GM23338 (cell line): ENCODE results near the gene PTPRC. TPM values are rescaled to one million over a fixed set of nuclear protein-coding genes. Genes with fewer than 3 reads are reported as not detected.
A peak's percentile ranks its signal among the peaks of the same experiment; 100 is the strongest.

Source experiments
- ATAC-seq: fragments of 200-7000 bp; cut with Tn5 transposase; 3 replicates; pipeline ENCODE4 v1.9.1; 2020
- DNase-seq: peaks from one replicate; pipeline ENCODE4 v3.0.0-alpha.2; 2015; ENCODE audit warnings: low spot score
- H2AFZ ChIP-seq: fragments of 200-600 bp; sonication (generic); 2 replicates; pipeline ENCODE4 v1.8.0; 2016; ENCODE audit warnings: antibody characterized with exemption, mild to moderate bottlenecking, moderate library complexity
- H3F3A ChIP-seq: fragments of 200-600 bp; sonication (generic); replicated peaks from 2 replicates; pipeline ENCODE4 v1.8.0; 2017; ENCODE audit warnings: antibody characterized with exemption, mixed run types, low read depth
- H3K27ac ChIP-seq: fragments of 200-600 bp; sonication (generic); 2 replicates; pipeline ENCODE4 v1.6.1; 2016; ENCODE audit warnings: low read depth
- H3K27me3 ChIP-seq: fragments of 200-600 bp; sonication (generic); 2 replicates; pipeline ENCODE4 v1.8.0; 2016; ENCODE audit warnings: mild to moderate bottlenecking, mixed run types, moderate library complexity; ENCODE audit not compliant: insufficient read depth
- H3K36me3 ChIP-seq: fragments of 200-600 bp; sonication (generic); 2 replicates; pipeline ENCODE4 v1.8.0; 2016; ENCODE audit warnings: mild to moderate bottlenecking; ENCODE audit not compliant: insufficient read depth
- H3K4me1 ChIP-seq: fragments of 200-600 bp; sonication (generic); 2 replicates; pipeline ENCODE4 v1.8.0; 2016; ENCODE audit warnings: mild to moderate bottlenecking, moderate library complexity; ENCODE audit not compliant: insufficient read depth
- H3K4me2 ChIP-seq: fragments of 200-600 bp; sonication (generic); 2 replicates; pipeline ENCODE4 v1.7.1; 2017; ENCODE audit warnings: mixed run types
- H3K4me3 ChIP-seq: fragments of 200-600 bp; sonication (generic); 2 replicates; pipeline ENCODE4 v1.6.1; 2016; ENCODE audit warnings: mixed run types
- H3K79me2 ChIP-seq: fragments of 200-600 bp; sonication (generic); replicated peaks from 2 replicates; pipeline ENCODE4 v1.8.0; 2017; ENCODE audit warnings: mild to moderate bottlenecking; ENCODE audit not compliant: insufficient read depth
- H3K9me2 ChIP-seq: fragments of 200-600 bp; sonication (generic); 2 replicates; pipeline ENCODE4 v1.8.0; 2017; ENCODE audit not compliant: insufficient read depth
- H4K20me1 ChIP-seq: fragments of 200-600 bp; sonication (generic); replicated peaks from 2 replicates; pipeline ENCODE4 v1.8.0; 2017; ENCODE audit warnings: mild to moderate bottlenecking; ENCODE audit not compliant: insufficient read depth
- H3K27ac Mint-ChIP-seq: 2 replicates; pipeline ENCODE4 v1.8.0; 2020; ENCODE audit warnings: inconsistent platforms, mild to moderate bottlenecking, moderate library complexity, mixed read lengths
- H3K27me3 Mint-ChIP-seq: 3 replicates; pipeline ENCODE4 v1.8.0; 2022; ENCODE audit warnings: low read depth, mild to moderate bottlenecking, moderate library complexity, mixed read lengths, inconsistent platforms; ENCODE audit not compliant: insufficient read depth, poor library complexity
- H3K36me3 Mint-ChIP-seq: 3 replicates; pipeline ENCODE4 v1.8.0; 2021; ENCODE audit warnings: low read depth, mild to moderate bottlenecking, inconsistent platforms, moderate library complexity, mixed read lengths
- H3K4me1 Mint-ChIP-seq: 3 replicates; pipeline ENCODE4 v1.8.0; 2020; ENCODE audit warnings: mild to moderate bottlenecking, inconsistent platforms, mixed read lengths
- H3K4me3 Mint-ChIP-seq: 3 replicates; pipeline ENCODE4 v1.8.0; 2021; ENCODE audit warnings: moderate library complexity, mild to moderate bottlenecking, inconsistent platforms, mixed read lengths
- H3K9me3 Mint-ChIP-seq: 3 replicates; pipeline ENCODE4 v1.8.0; 2020; ENCODE audit warnings: moderate library complexity, mild to moderate bottlenecking, inconsistent platforms, mixed read lengths
- CREB1 ChIP-seq: fragments of 250-450 bp; sonication (Bioruptor Pico); IDR thresholded peaks from 2 replicates; pipeline ENCODE4 v1.5.0; 2020; ENCODE audit warnings: low read depth, mild to moderate bottlenecking, moderate library complexity
- ETS1 ChIP-seq: IDR thresholded peaks from 2 replicates; pipeline ENCODE4 v1.6.1; 2016; ENCODE audit warnings: antibody characterized with exemption
- EZH2 ChIP-seq: fragments of 200-600 bp; sonication (generic); IDR thresholded peaks from one replicate; pipeline ENCODE4 v1.8.0; 2017; ENCODE audit warnings: antibody characterized with exemption, mild to moderate bottlenecking, low read depth; ENCODE audit not compliant: unreplicated experiment
- EZH2phosphoT487 ChIP-seq: fragments of 200-600 bp; sonication (generic); IDR thresholded peaks from one replicate; pipeline ENCODE4 v1.8.1; 2018; ENCODE audit warnings: antibody characterized with exemption; ENCODE audit not compliant: unreplicated experiment
- JUNB ChIP-seq: IDR thresholded peaks from one replicate; pipeline ENCODE4 v1.6.1; 2016; ENCODE audit warnings: antibody characterized with exemption; ENCODE audit not compliant: unreplicated experiment
- NANOG ChIP-seq: IDR thresholded peaks from 2 replicates; pipeline ENCODE4 v1.6.1; 2016; ENCODE audit warnings: antibody characterized with exemption, borderline replicate concordance
- REST ChIP-seq: IDR thresholded peaks from one replicate; pipeline ENCODE4 v1.6.1; 2018; ENCODE audit warnings: antibody characterized with exemption; ENCODE audit not compliant: unreplicated experiment
- ZNF114 ChIP-seq: fragments of 250-450 bp; sonication (Bioruptor Pico); IDR thresholded peaks from 2 replicates; pipeline ENCODE4 v1.5.0; 2020; ENCODE audit warnings: mild to moderate bottlenecking, moderate library complexity
- polyA plus RNA-seq: library from polyadenylated mRNA; unstranded; fragments of >200 nt; fragmentation: Nextera tagmentation; extraction: Ambion mirVana; gene quantifications from 2 replicates; pipeline ENCODE4 v1.2.1, GENCODE V29; 2016
- total RNA-seq: library from RNA; depleted of rRNA; stranded (reverse); fragments of >200 nt; shearing (Covaris generic); gene quantifications from 2 replicates; pipeline ENCODE4 v1.2.3, GENCODE V29; 2014
- TF ChIP-seq, protein P1 (sequence below), 2 experiments: fragments of 200-600 bp in 1 of 2; sonication (generic) in 1 of 2; conservative IDR thresholded peaks; 2 replicates each; pipeline versions ENCODE4 v1.5.1 to v1.6.1; 2016 to 2017; ENCODE audit warnings: antibody characterized with exemption in 2 of 2, low read depth in 2 of 2, mild to moderate bottlenecking in 2 of 2, moderate library complexity in 1 of 2
- TF ChIP-seq, protein P2 (sequence below): fragments of 250-450 bp; sonication (Bioruptor Pico); IDR thresholded peaks from 2 replicates; pipeline ENCODE4 v1.5.0; 2020; ENCODE audit warnings: mild to moderate bottlenecking, moderate library complexity

Gene PTPRC
- total and polyA plus RNA-seq, 2 experiments from 2014 or later, result 0.10 to 0.52 TPM

DNA sequence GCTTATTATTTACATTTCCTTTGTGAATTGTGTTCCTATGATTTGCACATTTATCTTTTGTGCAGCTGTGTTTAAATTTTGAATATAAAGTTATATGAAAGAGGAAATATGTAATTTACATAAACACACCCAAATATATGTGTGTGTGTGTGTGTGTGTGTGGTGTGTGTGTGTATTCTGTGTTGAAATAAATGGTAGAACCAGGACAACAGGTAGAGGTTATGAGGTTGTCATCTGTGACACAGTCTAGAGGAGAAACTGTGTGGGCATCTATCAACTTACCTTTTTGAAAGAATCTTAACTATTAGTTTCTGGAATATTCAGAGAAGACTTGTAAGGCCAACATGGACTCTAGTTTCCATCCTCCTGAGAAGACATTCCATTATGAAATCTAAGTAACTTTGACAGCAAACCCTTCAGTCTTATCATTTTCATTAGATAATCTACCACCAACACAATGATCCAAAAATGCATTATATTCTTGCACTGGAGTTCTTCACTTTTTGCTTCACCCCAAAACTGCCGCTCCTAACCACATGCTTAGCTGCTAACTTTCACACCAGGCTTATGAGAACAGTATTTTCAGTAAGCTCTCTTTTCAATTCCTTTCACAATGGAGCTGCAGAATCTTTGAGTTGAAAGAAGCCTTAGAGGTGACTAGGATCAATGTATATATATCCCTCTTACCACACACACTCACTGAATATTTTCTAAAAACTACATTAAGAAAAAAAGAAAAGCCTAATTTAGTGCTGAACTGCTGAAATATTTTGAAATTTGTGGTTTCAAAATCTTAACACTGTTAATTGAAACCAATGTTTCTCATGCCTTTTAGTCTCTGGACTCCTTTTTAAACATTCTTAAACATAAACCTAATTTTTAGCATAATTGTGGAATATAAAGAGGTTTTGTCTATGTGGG lies 21.8 kb downstream of the PTPRC start:
- Histone ChIP-seq H3K27ac (no peak overlapping the region), H3K4me2 (no peak overlapping the region), H3K9me2 (no peaks in the 10 kb centered on the region), H3K4me3 (no peak overlapping the region), H3K79me2 (no peaks in the 10 kb centered on the region), H3F3A (no peaks in the 10 kb centered on the region), H3K27me3 (no peaks in the 10 kb centered on the region), H2AFZ (0 out of 2 replicates have a peak overlapping the region, but pooled peaks have one; percentile 72), H4K20me1 (no peaks in the 10 kb centered on the region), H3K36me3 (no peaks in the 10 kb centered on the region), H3K4me1 (peaks cover 19% of the 10 kb centered on the region; the same call in 1 of the 2 replicates)
- ATAC-seq, result no peak
- Mint-ChIP-seq H3K36me3 (no peaks in the 10 kb centered on the region), H3K27ac (no peak overlapping the region), H3K9me3 (no peaks in the 10 kb centered on the region), H3K4me1 (peaks cover 4% of the 10 kb centered on the region; the same call in 2 of the 3 replicates), H3K27me3 (peaks cover 2% of the 10 kb centered on the region), H3K4me3 (no peak overlapping the region)
- no peak for TF ChIP-seq EZH2
- TF ChIP-seq NANOG, result no peak
- no peak for TF ChIP-seq REST
- TF ChIP-seq ZNF114 (CRISPR knock-in tag), result no peak
- TF ChIP-seq, protein P1, sequence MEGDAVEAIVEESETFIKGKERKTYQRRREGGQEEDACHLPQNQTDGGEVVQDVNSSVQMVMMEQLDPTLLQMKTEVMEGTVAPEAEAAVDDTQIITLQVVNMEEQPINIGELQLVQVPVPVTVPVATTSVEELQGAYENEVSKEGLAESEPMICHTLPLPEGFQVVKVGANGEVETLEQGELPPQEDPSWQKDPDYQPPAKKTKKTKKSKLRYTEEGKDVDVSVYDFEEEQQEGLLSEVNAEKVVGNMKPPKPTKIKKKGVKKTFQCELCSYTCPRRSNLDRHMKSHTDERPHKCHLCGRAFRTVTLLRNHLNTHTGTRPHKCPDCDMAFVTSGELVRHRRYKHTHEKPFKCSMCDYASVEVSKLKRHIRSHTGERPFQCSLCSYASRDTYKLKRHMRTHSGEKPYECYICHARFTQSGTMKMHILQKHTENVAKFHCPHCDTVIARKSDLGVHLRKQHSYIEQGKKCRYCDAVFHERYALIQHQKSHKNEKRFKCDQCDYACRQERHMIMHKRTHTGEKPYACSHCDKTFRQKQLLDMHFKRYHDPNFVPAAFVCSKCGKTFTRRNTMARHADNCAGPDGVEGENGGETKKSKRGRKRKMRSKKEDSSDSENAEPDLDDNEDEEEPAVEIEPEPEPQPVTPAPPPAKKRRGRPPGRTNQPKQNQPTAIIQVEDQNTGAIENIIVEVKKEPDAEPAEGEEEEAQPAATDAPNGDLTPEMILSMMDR (conservative IDR thresholded peaks at IDR 0.05; ENCODE audit: low read depth in 2 of 2), result no peak
- no peak for TF ChIP-seq ETS1
- no peak for TF ChIP-seq EZH2phosphoT487
- TF ChIP-seq, protein P2, sequence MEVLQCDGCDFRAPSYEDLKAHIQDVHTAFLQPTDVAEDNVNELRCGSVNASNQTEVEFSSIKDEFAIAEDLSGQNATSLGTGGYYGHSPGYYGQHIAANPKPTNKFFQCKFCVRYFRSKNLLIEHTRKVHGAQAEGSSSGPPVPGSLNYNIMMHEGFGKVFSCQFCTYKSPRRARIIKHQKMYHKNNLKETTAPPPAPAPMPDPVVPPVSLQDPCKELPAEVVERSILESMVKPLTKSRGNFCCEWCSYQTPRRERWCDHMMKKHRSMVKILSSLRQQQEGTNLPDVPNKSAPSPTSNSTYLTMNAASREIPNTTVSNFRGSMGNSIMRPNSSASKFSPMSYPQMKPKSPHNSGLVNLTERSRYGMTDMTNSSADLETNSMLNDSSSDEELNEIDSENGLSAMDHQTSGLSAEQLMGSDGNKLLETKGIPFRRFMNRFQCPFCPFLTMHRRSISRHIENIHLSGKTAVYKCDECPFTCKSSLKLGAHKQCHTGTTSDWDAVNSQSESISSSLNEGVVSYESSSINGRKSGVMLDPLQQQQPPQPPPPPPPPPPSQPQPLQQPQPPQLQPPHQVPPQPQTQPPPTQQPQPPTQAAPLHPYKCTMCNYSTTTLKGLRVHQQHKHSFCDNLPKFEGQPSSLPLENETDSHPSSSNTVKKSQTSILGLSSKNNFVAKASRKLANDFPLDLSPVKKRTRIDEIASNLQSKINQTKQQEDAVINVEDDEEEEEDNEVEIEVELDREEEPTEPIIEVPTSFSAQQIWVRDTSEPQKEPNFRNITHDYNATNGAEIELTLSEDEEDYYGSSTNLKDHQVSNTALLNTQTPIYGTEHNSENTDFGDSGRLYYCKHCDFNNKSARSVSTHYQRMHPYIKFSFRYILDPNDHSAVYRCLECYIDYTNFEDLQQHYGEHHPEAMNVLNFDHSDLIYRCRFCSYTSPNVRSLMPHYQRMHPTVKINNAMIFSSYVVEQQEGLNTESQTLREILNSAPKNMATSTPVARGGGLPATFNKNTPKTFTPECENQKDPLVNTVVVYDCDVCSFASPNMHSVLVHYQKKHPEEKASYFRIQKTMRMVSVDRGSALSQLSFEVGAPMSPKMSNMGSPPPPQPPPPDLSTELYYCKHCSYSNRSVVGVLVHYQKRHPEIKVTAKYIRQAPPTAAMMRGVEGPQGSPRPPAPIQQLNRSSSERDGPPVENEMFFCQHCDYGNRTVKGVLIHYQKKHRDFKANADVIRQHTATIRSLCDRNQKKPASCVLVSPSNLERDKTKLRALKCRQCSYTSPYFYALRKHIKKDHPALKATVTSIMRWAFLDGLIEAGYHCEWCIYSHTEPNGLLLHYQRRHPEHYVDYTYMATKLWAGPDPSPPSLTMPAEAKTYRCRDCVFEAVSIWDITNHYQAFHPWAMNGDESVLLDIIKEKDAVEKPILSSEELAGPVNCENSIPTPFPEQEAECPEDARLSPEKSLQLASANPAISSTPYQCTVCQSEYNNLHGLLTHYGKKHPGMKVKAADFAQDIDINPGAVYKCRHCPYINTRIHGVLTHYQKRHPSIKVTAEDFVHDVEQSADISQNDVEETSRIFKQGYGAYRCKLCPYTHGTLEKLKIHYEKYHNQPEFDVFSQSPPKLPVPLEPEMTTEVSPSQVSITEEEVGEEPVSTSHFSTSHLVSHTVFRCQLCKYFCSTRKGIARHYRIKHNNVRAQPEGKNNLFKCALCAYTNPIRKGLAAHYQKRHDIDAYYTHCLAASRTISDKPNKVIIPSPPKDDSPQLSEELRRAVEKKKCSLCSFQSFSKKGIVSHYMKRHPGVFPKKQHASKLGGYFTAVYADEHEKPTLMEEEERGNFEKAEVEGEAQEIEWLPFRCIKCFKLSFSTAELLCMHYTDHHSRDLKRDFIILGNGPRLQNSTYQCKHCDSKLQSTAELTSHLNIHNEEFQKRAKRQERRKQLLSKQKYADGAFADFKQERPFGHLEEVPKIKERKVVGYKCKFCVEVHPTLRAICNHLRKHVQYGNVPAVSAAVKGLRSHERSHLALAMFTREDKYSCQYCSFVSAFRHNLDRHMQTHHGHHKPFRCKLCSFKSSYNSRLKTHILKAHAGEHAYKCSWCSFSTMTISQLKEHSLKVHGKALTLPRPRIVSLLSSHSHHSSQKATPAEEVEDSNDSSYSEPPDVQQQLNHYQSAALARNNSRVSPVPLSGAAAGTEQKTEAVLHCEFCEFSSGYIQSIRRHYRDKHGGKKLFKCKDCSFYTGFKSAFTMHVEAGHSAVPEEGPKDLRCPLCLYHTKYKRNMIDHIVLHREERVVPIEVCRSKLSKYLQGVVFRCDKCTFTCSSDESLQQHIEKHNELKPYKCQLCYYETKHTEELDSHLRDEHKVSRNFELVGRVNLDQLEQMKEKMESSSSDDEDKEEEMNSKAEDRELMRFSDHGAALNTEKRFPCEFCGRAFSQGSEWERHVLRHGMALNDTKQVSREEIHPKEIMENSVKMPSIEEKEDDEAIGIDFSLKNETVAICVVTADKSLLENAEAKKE (CRISPR knock-in tag), result no peak
- TF ChIP-seq CREB1 (CRISPR knock-in tag), result no peak
- TF ChIP-seq JUNB, result no peak
- no peak for DNase-seq
